BJ (cell line): ENCODE data around the gene ENPP7. TPM values are rescaled to one million over a fixed set of nuclear protein-coding genes. Genes with fewer than 3 reads are reported as not detected.

ENCODE experiments used
- CTCF ChIA-PET: fragments of 350-600 bp; formaldehyde crosslinking; extraction: SDS; loops from one replicate; lab custom pipeline; 2021; ENCODE audit warnings: antibody characterized with exemption, inconsistent platforms; lab: Yijun Ruan, JAX
- POLR2A ChIA-PET: fragments of 300-600 bp; sonication (Branson Sonifier 250); formaldehyde crosslinking; extraction: SDS; loops from one replicate; lab custom pipeline; 2021; ENCODE audit warnings: antibody characterized with exemption; lab: Charles Lee
- DNase-seq: peaks from one replicate; pipeline ENCODE4 v3.0.0-alpha.2; 2011; ENCODE audit warnings: low read depth
- H3K27me3 ChIP-seq: 2 replicates; pipeline ENCODE4 v1.6.0; 2011; ENCODE audit warnings: low read length; ENCODE audit not compliant: control insufficient read depth, insufficient read depth
- H3K36me3 ChIP-seq: 2 replicates; pipeline ENCODE4 v1.5.1; 2011; ENCODE audit warnings: low read length; ENCODE audit not compliant: control insufficient read depth, insufficient read depth
- H3K4me3 ChIP-seq: 2 replicates; pipeline ENCODE4 v1.5.1; 2011; ENCODE audit warnings: low read depth, mild to moderate bottlenecking, control low read depth, low read length
- polyA plus RNA-seq: library from polyadenylated mRNA; depleted of rRNA; stranded (reverse); fragments of >200 nt; gene quantifications from 2 replicates; pipeline ENCODE4 v1.2.3, GENCODE V29; 2011
- TF ChIP-seq, protein P1 (sequence below): IDR thresholded peaks from 2 replicates; pipeline ENCODE4 v1.5.1; 2011; ENCODE audit warnings: low read depth, mild to moderate bottlenecking, control low read depth, inconsistent platforms, low read length, moderate library complexity; ENCODE audit not compliant: insufficient read depth

Gene ENPP7
- polyA plus RNA-seq, 1 experiment = not detected

GRCh38 chr17:79778504-79779083 is 47.9 kb downstream of the ENPP7 start:
- H3K4me3 ChIP-seq = peak overlapping the region; percentile 61
- peaks cover 23% of the 10 kb centered on the region for H3K27me3 ChIP-seq
- POLR2A ChIA-PET = no interaction called here
- CTCF ChIA-PET = interaction anchor here (1.1 to 2.9 kb wide), 3 partner anchors 9 to 46 kb away, joined by 3 to 15 read pairs (median 3); no protein-coding TSS in a partner anchor
- no peak for DNase-seq
- TF ChIP-seq, protein P1, sequence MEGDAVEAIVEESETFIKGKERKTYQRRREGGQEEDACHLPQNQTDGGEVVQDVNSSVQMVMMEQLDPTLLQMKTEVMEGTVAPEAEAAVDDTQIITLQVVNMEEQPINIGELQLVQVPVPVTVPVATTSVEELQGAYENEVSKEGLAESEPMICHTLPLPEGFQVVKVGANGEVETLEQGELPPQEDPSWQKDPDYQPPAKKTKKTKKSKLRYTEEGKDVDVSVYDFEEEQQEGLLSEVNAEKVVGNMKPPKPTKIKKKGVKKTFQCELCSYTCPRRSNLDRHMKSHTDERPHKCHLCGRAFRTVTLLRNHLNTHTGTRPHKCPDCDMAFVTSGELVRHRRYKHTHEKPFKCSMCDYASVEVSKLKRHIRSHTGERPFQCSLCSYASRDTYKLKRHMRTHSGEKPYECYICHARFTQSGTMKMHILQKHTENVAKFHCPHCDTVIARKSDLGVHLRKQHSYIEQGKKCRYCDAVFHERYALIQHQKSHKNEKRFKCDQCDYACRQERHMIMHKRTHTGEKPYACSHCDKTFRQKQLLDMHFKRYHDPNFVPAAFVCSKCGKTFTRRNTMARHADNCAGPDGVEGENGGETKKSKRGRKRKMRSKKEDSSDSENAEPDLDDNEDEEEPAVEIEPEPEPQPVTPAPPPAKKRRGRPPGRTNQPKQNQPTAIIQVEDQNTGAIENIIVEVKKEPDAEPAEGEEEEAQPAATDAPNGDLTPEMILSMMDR = no peak
- no peaks in the 10 kb centered on the region for H3K36me3 ChIP-seq

GRCh38 chr17:79779084-79779529 is 48.4 kb downstream of the ENPP7 start:
- H3K36me3 ChIP-seq = no peaks in the 10 kb centered on the region
- CTCF ChIA-PET = interaction anchor here (0.8 to 2.9 kb wide), 4 partner anchors 8 to 47 kb away, joined by 3 to 15 read pairs (median 3); no protein-coding TSS in a partner anchor

GRCh38 chr17:79779661-79780365 is 49.1 kb downstream of the ENPP7 start:
- no peaks in the 10 kb centered on the region for H3K36me3 ChIP-seq
- H3K4me3 ChIP-seq = no peak overlapping the region
- TF ChIP-seq, protein P1 = no peak
- H3K27me3 ChIP-seq = peaks cover 14% of the 10 kb centered on the region
- ChIA-PET CTCF (interaction anchor here (0.8 to 2.9 kb wide), 3 partner anchors 9 to 48 kb away, joined by 3 to 15 read pairs (median 3); no protein-coding TSS in a partner anchor), POLR2A (no interaction called here)
- no peak for DNase-seq

More at GRCh38 chr17:79779084-79779529, 48.4 kb downstream of the ENPP7 start:
- POLR2A ChIA-PET = no interaction called here
- TF ChIP-seq, protein P1 = no peak
- H3K4me3 ChIP-seq = peak overlapping the region; percentile 61
- DNase-seq = no peak
- peaks cover 19% of the 10 kb centered on the region for H3K27me3 ChIP-seq

- Histone ChIP-seq H3K27me3 (peaks cover 10% of the 10 kb centered on the region), H3K4me3 (no peak overlapping the region), H3K36me3 (no peaks in the 10 kb centered on the region)
- ChIA-PET CTCF (interaction anchor here (0.8 to 1.3 kb wide), 2 partner anchors 9 to 138 kb away, joined by 3 to 5 read pairs; no protein-coding TSS in a partner anchor), POLR2A (no interaction called here)
- TF ChIP-seq, protein P1 = no peak
- DNase-seq = no peak
Observed at GRCh38 chr17:79781012-79781650, 50.4 kb downstream of the ENPP7 start.
